HG02571 (cell line): ENCODE measurements around the gene CALHM6.

Experiments used
- ATAC-seq: cut with Tn5 transposase; IDR thresholded peaks from one replicate; pipeline ENCODE4 v1.9.1; 2021; ENCODE audit warnings: mild to moderate bottlenecking, moderate library complexity; ENCODE audit not compliant: unreplicated experiment

The CALHM6 gene

DNA sequence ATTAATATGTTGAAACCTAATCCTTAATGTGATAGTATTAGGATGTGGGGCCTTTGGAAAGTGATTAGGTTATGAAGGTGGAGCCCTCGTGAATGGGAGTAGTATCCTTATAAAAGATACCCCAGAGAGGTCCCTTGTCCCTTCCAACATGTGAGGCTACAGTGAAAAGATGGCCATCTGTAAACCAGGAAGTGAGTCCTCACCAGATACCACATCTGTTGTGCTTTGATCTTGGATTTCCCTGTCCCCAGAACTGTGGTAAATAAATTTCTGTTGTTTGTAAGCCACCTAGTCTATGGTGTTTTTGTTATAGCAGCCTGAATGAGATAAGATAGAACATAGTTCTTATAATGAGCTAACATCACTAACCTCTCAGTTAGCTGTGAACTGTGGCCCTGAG lies 16.6 kb upstream of the CALHM6 start:
- no peak for ATAC-seq

- ATAC-seq, result no peak
Observed at GRCh38 chr6:116445102-116445501, 16.1 kb upstream of the CALHM6 start.

DNA sequence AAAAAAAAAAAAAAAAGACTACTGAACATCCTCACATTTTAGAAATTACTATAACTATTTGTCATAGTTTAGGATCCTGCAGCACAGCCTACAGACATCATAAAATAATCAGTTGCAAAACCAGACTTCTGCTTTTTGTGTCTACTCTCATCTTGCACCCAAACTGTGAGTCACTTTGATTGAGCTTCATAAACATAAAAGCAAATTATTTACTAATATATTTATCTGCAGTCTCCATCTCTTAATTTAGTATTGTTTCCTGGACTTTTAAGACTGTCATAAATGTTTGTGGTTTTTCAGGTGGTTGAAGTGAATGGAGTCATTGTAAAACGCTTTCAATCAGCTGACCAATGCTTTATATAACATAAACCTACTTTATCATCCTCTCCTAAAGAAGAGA lies 14.8 kb upstream of the CALHM6 start:
- ATAC-seq, result no peak

- no peak for ATAC-seq
Observed at GRCh38 chr6:116447052-116447451, 14.1 kb upstream of the CALHM6 start.

- ATAC-seq, result no peak
Observed at GRCh38 chr6:116447496-116448011, 13.6 kb upstream of the CALHM6 start.

DNA sequence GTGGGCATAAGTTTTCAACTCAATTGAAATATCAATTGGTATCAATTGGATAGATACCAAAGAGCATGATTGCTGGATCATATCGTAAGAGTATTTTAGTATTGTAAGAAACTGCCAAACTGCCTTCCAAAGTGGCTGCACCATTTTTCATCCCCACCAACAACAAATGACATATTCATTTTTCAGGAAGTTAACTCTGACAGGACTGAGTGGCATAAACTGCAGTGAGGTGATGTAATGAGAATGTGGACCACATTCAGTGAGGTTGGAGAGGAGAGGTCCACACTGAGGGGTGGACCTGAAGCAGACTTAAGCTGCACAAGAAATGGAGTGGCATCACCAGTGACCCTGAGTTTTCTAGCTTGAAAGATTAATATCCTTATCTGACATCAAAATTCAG lies 11.6 kb upstream of the CALHM6 start:
- ATAC-seq, result no peak

DNA sequence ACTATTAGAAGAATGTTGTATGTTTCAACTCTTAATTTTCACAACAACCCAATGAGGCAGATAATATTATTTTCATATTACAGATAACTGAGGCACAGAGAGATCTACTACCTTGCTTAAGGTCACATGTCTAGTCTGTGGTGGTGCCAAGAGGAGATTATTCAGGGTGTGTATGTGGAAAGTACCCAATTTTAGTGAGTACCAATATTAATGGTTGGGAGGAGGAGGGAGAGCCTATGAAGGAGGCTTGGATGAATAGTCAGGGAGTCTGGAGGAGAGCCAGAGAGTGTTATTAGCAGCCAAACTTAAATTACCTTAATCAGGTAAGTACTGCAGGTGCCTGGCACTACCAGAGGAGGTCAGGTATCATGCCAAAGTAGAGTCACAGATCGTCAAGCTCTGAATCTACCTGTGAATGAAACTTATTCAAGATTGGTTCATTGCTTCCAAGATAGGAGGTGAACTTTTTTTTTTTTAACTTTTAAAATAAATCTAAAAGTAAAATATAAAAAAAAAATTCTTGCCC lies 10.9 kb upstream of the CALHM6 start:
- ATAC-seq, result no peak

- peak; percentile 77 for ATAC-seq
Observed at GRCh38 chr6:116450769-116451740, 10.1 kb upstream of the CALHM6 start.

GRCh38 chr6:116451916-116452315 lies 9.3 kb upstream of the CALHM6 start:
- ATAC-seq, result no peak

- no peak for ATAC-seq
Observed at GRCh38 chr6:116452531-116452930, 8.6 kb upstream of the CALHM6 start.

DNA sequence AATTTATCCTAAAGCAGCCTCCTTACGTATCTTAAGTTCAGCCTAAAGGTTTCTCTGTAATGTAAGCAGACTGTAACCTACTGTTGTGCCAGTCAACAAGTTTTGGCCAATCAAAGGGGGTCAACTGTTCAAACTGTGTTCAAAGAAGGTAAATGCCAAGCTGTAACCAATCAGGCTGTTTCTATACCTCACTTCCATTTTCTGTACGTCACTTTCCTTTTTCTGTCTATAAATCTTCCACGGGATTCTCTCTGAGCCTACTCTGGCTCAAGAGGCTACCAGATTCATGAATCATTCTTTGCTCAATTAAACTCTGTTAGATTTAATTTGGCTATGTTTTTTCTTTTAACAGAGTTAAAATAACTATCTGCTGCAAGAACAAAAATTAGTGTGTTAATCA lies 5.1 kb upstream of the CALHM6 start:
- ATAC-seq, result no peak

DNA sequence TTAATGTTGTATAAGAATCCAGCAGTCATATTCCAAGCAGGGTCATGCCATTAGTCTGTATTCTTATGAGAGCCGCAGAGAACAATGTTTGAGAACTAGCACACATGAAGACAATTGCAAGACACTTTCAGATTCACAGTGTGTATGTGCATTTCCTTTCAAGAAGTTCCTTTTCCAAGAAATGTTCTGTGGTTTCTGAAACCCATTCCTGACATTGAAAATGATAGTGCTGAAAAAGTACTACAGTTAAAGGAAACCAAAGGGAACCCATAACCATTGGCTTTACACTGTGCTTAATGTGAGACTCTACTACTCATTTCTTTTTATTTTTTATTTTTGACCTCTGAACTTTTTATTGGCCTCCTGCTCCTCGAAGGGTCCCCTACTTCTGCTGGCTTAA lies 4.2 kb upstream of the CALHM6 start:
- no peak for ATAC-seq

- no peak for ATAC-seq
Observed at GRCh38 chr6:116458264-116458663, 2.9 kb upstream of the CALHM6 start.

DNA sequence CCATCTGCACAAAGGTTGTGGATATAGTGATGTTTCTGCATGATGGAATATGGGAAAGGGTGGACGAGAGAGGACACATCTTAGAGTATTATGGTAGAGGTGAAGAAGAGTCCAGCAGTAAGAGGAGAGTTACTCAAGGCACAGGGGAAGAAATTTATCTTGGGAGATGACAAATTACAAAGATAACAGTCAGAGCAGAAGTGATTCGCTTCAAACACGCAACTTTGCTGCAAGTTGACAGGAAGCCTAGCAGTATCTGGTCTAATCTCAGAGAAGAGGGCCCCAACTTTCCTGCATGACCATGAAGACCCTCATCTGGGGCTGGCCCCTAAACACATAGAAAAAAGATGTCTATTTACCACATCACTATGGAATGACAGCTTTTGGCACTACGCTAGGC lies 1.2 kb upstream of the CALHM6 start:
- no peak for ATAC-seq

DNA sequence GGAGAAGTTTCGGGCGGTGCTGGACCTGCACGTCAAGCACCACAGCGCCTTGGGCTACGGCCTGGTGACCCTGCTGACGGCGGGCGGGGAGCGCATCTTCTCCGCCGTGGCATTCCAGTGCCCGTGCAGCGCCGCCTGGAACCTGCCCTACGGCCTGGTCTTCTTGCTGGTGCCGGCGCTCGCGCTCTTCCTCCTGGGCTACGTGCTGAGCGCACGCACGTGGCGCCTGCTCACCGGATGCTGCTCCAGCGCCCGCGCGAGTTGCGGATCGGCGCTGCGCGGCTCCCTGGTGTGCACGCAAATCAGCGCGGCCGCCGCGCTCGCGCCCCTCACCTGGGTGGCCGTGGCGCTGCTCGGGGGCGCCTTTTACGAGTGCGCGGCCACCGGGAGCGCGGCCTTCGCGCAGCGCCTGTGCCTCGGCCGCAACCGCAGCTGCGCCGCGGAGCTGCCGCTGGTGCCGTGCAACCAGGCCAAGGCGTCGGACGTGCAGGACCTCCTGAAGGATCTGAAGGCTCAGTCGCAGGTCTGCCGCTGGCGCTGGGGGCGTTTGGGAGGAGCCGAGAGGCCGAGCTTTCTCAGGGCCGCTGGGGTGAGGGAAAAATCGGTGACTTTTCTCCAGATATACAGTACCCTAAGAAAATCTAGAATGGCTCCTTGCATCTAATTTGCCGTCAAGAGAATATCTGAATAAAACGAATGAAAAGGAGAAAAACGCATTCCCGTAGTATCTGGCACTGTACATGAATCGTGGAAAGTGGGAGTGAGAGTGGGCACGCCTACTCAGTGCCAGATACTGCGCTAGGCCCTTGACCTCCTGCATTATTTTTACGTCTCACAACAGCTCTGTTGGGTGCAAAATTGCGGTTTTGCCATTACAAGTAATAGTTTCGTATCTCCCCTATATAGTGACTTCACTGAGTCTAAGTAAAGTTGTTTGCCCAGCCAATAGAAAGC lies 1.0 kb downstream of the CALHM6 start:
- ATAC-seq, result peak; percentile 76

DNA sequence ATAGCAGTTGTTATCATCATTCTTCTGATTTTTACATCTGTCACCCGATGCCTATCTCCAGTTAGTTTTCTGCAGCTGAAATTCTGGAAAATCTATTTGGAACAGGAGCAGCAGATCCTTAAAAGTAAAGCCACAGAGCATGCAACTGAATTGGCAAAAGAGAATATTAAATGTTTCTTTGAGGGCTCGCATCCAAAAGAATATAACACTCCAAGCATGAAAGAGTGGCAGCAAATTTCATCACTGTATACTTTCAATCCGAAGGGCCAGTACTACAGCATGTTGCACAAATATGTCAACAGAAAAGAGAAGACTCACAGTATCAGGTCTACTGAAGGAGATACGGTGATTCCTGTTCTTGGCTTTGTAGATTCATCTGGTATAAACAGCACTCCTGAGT lies 2.1 kb downstream of the CALHM6 start:
- ATAC-seq, result no peak

- no peak for ATAC-seq
Observed at GRCh38 chr6:116465246-116465645, 4.1 kb downstream of the CALHM6 start.

- ATAC-seq, result no peak
Observed at GRCh38 chr6:116467096-116467495, 5.9 kb downstream of the CALHM6 start.

DNA sequence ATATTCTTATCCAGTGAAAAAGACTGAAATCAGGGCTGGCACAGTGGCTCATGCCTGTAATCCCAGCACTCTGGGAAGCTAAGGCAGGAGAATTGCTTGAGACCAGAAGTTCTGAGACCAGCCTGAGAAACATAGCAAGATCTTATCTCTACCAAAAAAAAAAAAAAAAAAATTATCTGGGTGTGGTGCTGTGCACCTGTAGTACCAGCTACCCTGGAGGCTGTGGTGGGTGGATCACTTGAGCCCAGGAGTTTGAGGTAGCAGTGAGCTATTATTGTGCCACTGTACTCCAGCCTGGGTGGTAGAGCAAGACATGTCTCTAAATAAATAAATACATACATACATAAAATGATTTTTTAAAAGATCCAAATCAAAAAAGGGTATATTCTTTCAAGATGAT lies 6.3 kb downstream of the CALHM6 start:
- ATAC-seq, result no peak

GRCh38 chr6:116468293-116468692 lies 7.1 kb downstream of the CALHM6 start:
- ATAC-seq, result no peak

DNA sequence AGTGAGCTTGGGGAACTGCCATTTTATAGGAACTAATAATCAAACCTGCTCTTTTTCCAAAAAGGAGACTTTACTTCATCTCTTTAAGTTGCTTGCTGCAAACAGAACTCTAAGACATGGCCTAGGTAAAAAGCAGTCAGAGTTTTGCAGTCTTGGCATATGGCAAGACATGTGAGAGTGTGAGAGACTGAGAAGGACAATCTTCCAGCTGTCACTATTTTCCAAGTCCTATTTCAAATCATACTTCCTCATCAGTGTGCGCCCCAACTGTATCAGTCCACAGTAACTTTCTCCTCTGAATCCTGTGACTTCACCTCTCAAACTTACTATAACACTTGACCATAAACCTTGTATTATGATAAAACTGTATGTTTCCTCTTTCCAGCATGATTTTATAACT lies 10.4 kb downstream of the CALHM6 start:
- no peak for ATAC-seq
